DND-41 (cell line): Measurements from ENCODE around the gene IRF1.

Experiments used
- ATAC-seq: fragments of 200-7000 bp; cut with Tn5 transposase; 3 replicates; pipeline ENCODE4 v1.9.1; 2021; ENCODE audit warnings: low read depth; ENCODE audit not compliant: insufficient read depth
- DNase-seq: peaks from one replicate; pipeline ENCODE4 v3.0.0-alpha.2; 2020
- H2AFZ ChIP-seq: 2 replicates; pipeline ENCODE4 v1.6.0; 2012; ENCODE audit warnings: low read depth, low read length
- H3K27ac ChIP-seq: 2 replicates; pipeline ENCODE4 v1.5.1; 2012; ENCODE audit warnings: low read length, inconsistent platforms
- H3K27me3 ChIP-seq: fragments of 200-600 bp; sonication (generic); 2 replicates; pipeline ENCODE4 v1.6.0; 2012; ENCODE audit warnings: low read length, mild to moderate bottlenecking, inconsistent platforms; ENCODE audit not compliant: insufficient read depth, poor library complexity
- H3K36me3 ChIP-seq: 2 replicates; pipeline ENCODE4 v1.5.1; 2012; ENCODE audit warnings: low read length, inconsistent platforms; ENCODE audit not compliant: insufficient read depth
- H3K4me1 ChIP-seq: 2 replicates; pipeline ENCODE4 v1.5.1; 2012; ENCODE audit warnings: mild to moderate bottlenecking, low read length; ENCODE audit not compliant: insufficient read depth
- H3K4me2 ChIP-seq: 2 replicates; pipeline ENCODE4 v1.6.0; 2012; ENCODE audit warnings: mild to moderate bottlenecking, moderate library complexity, low read length, inconsistent platforms; ENCODE audit not compliant: insufficient read depth
- H3K4me3 ChIP-seq, 2 experiments: fragments of 200-600 bp in 1 of 2; shearing (Covaris generic) in 1 of 2; 2 replicates each; pipeline ENCODE4 v1.5.1; 2012 to 2016; ENCODE audit warnings: inconsistent platforms in 2 of 2, low read length in 2 of 2, mild to moderate bottlenecking in 2 of 2, low read depth in 1 of 2, moderate library complexity in 1 of 2
- H3K79me2 ChIP-seq: 2 replicates; pipeline ENCODE4 v1.6.0; 2012; ENCODE audit warnings: low read length, inconsistent platforms; ENCODE audit not compliant: insufficient read depth
- H3K9ac ChIP-seq: 2 replicates; pipeline ENCODE4 v1.6.0; 2012; ENCODE audit warnings: low read depth, mild to moderate bottlenecking, inconsistent platforms, low read length, moderate library complexity
- H3K9me3 ChIP-seq: 2 replicates; pipeline ENCODE4 v1.5.1; 2012; ENCODE audit warnings: low read length, moderate library complexity, mild to moderate bottlenecking, inconsistent platforms; ENCODE audit not compliant: insufficient read depth, severe bottlenecking
- H4K20me1 ChIP-seq: 2 replicates; pipeline ENCODE4 v1.6.0; 2012; ENCODE audit warnings: low read length; ENCODE audit not compliant: insufficient read depth
- CTCF ChIP-seq: IDR thresholded peaks from 2 replicates; pipeline ENCODE4 v1.5.1; 2012; ENCODE audit warnings: borderline replicate concordance, low read length, moderate library complexity, mild to moderate bottlenecking; ENCODE audit not compliant: poor library complexity, severe bottlenecking; ENCODE audit errors: extremely low read depth
- EZH2 ChIP-seq: IDR thresholded peaks from 3 replicates; pipeline ENCODE4 v1.6.1; 2012; ENCODE audit warnings: borderline replicate concordance, low read depth, mild to moderate bottlenecking, moderate library complexity, low read length, inconsistent platforms; ENCODE audit not compliant: severe bottlenecking

IRF1 gene

GRCh38 chr5:132451387-132451786 lies 39.2 kb downstream of the IRF1 start:
- H3K9ac ChIP-seq, result no peak overlapping the region
- H3K27ac ChIP-seq, result peak overlapping the region; percentile 58
- peaks cover 77% of the 10 kb centered on the region for H3K4me1 ChIP-seq
- no peaks in the 10 kb centered on the region for H3K27me3 ChIP-seq
- H3K4me3 ChIP-seq, result no peak overlapping the region
- DNase-seq (no peak), ATAC-seq (no peak)
- TF ChIP-seq EZH2 (no peak), CTCF (no peak)
- peaks cover 81% of the 10 kb centered on the region for H3K36me3 ChIP-seq
- H3K9me3 ChIP-seq, result no peaks in the 10 kb centered on the region
- H3K4me2 ChIP-seq, result no peak overlapping the region
- H4K20me1 ChIP-seq, result peaks cover 32% of the 10 kb centered on the region
- H2AFZ ChIP-seq, result no peak overlapping the region
- H3K79me2 ChIP-seq, result peaks cover 93% of the 10 kb centered on the region

GRCh38 chr5:132449060-132449459 lies 41.5 kb downstream of the IRF1 start:
- DNase-seq (no peak), ATAC-seq (no peak)
- Histone ChIP-seq H3K4me3 (no peak overlapping the region), H3K27ac (peak overlapping the region; percentile 59), H4K20me1 (peaks cover 51% of the 10 kb centered on the region), H3K4me1 (peaks cover 63% of the 10 kb centered on the region), H3K4me2 (no peak overlapping the region), H2AFZ (no peak overlapping the region), H3K79me2 (peaks cover 98% of the 10 kb centered on the region), H3K36me3 (peaks cover 91% of the 10 kb centered on the region), H3K9ac (no peak overlapping the region), H3K27me3 (no peaks in the 10 kb centered on the region), H3K9me3 (no peaks in the 10 kb centered on the region)
- TF ChIP-seq EZH2, result no peak
- no peak for TF ChIP-seq CTCF

GRCh38 chr5:132447196-132447595 lies 43.4 kb downstream of the IRF1 start:
- Histone ChIP-seq H3K9me3 (no peaks in the 10 kb centered on the region), H4K20me1 (peaks cover 70% of the 10 kb centered on the region), H2AFZ (no peak overlapping the region), H3K27ac (peak overlapping the region; percentile 53), H3K27me3 (no peaks in the 10 kb centered on the region), H3K9ac (no peak overlapping the region), H3K4me2 (no peak overlapping the region), H3K79me2 (peaks cover 98% of the 10 kb centered on the region), H3K36me3 (peaks cover 92% of the 10 kb centered on the region), H3K4me3 (no peak overlapping the region), H3K4me1 (peaks cover 52% of the 10 kb centered on the region)
- ATAC-seq, result no peak
- DNase-seq, result no peak
- TF ChIP-seq CTCF (no peak), EZH2 (no peak)

GRCh38 chr5:132446621-132447020 lies 44.0 kb downstream of the IRF1 start:
- no peaks in the 10 kb centered on the region for H3K27me3 ChIP-seq
- peaks cover 46% of the 10 kb centered on the region for H3K4me1 ChIP-seq
- no peak overlapping the region for H3K4me3 ChIP-seq
- peaks cover 72% of the 10 kb centered on the region for H4K20me1 ChIP-seq
- H3K36me3 ChIP-seq, result peaks cover 92% of the 10 kb centered on the region
- peak overlapping the region; percentile 53 for H3K27ac ChIP-seq
- no peak for TF ChIP-seq EZH2
- no peak for TF ChIP-seq CTCF
- H3K9me3 ChIP-seq, result no peaks in the 10 kb centered on the region
- no peak for DNase-seq
- H2AFZ ChIP-seq, result no peak overlapping the region
- H3K4me2 ChIP-seq, result no peak overlapping the region
- H3K9ac ChIP-seq, result no peak overlapping the region
- H3K79me2 ChIP-seq, result peaks cover 98% of the 10 kb centered on the region
- ATAC-seq, result no peak
